Measurements from ENCODE around the gene FZR1.

DNA sequence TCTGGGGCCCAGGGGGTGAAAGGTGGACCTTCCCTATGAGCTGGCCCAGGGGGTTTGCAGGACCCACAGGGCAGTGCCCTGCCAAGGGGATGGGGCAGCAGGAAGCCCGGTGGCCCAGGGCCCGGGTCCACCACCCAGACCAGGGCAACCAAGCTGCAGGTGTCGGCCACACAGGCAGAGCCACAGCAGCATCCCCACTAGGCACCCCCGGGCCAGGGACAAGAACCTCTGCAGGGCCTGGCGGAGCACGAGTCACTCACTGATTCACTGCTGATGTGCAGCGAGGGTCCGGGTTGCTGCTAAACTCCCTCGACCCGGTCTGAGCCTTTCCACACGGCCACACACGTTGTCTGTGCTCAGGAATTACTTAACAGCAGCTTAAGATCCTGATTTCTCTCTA, 8.8 kb downstream of the FZR1 start:
- TF ChIP-seq CTCF (IDR thresholded peaks at IDR 0.05), result no peak
- TF ChIP-seq POLR2A (IDR thresholded peaks at IDR 0.05), result no peak

Measured in suprapubic skin (tissue), 3 donors.